HG03442 (cell line): ENCODE measurements around the gene SSX4B.
"Not testable (repeated sequence)": the region's sequence is repeated elsewhere in the genome, so short reads cannot be mapped to it uniquely, and the experiment has no call there.

Source experiments
- ATAC-seq: cut with Tn5 transposase; IDR thresholded peaks from one replicate; pipeline ENCODE4 v1.9.1; 2021; ENCODE audit warnings: mild to moderate bottlenecking, moderate library complexity; ENCODE audit not compliant: unreplicated experiment

SSX4B gene

GRCh38 chrX:48411860-48412259 is at the start of gene SSX4B:
SSX4B (minus strand) TSS chrX:48411960; CDS start chrX:48411372, 588 bp downstream.
- not testable (repeated sequence) for ATAC-seq

GRCh38 chrX:48460606-48461005 is 48.8 kb upstream of the SSX4B start:
- no peak for ATAC-seq

- ATAC-seq, result no peak
Observed at GRCh38 chrX:48460031-48460430, 48.3 kb upstream of the SSX4B start.

GRCh38 chrX:48459483-48459882 is 47.7 kb upstream of the SSX4B start:
- ATAC-seq, result no peak

GRCh38 chrX:48458711-48459110 is 47.0 kb upstream of the SSX4B start:
- ATAC-seq, result no peak

GRCh38 chrX:48456628-48457331 is 45.0 kb upstream of the SSX4B start:
- no peak for ATAC-seq

- ATAC-seq, result no peak
Observed at GRCh38 chrX:48451708-48452107, 39.9 kb upstream of the SSX4B start.

GRCh38 chrX:48450076-48450475 is 38.3 kb upstream of the SSX4B start:
- no peak for ATAC-seq

- not testable (repeated sequence) for ATAC-seq
Observed at GRCh38 chrX:48447201-48447600, 35.4 kb upstream of the SSX4B start.

GRCh38 chrX:48433713-48434112 is 22.0 kb upstream of the SSX4B start:
- not testable (repeated sequence) for ATAC-seq

GRCh38 chrX:48430166-48430565 is 18.4 kb upstream of the SSX4B start:
- not testable (repeated sequence) for ATAC-seq

- ATAC-seq, result not testable (repeated sequence)
Observed at GRCh38 chrX:48429606-48430005, 17.8 kb upstream of the SSX4B start.

GRCh38 chrX:48427027-48427716 is 15.4 kb upstream of the SSX4B start:
- ATAC-seq, result not testable (repeated sequence)

- not testable (repeated sequence) for ATAC-seq
Observed at GRCh38 chrX:48397825-48398224, 13.9 kb downstream of the SSX4B start.

GRCh38 chrX:48396931-48397330 is 14.8 kb downstream of the SSX4B start:
- not testable (repeated sequence) for ATAC-seq

GRCh38 chrX:48383239-48383638 is 28.5 kb downstream of the SSX4B start, which contains the start of gene SSX4:
SSX4 (plus strand) TSS chrX:48383539; CDS start chrX:48384054, 515 bp downstream.
- ATAC-seq, result not testable (repeated sequence)

GRCh38 chrX:48370408-48370807 is 41.4 kb downstream of the SSX4B start:
- not testable (repeated sequence) for ATAC-seq

- ATAC-seq, result not testable (repeated sequence)
Observed at GRCh38 chrX:48367717-48368408, 43.9 kb downstream of the SSX4B start.

GRCh38 chrX:48359281-48359680 is 52.5 kb downstream of the SSX4B start:
- ATAC-seq, result not testable (repeated sequence)

GRCh38 chrX:48357681-48358080 is 54.1 kb downstream of the SSX4B start:
- ATAC-seq, result no peak

- not testable (repeated sequence) for ATAC-seq
Observed at GRCh38 chrX:48356315-48357094, 55.3 kb downstream of the SSX4B start, which contains the start of gene SSX3. SSX3 (minus strand) TSS chrX:48356703; CDS start chrX:48355249, 1,454 bp downstream.
